MCF 10A (cell line): ENCODE measurements around the gene CCNK. TPM values are rescaled to one million over a fixed set of nuclear protein-coding genes. Genes with fewer than 3 reads are reported as not detected.
A peak's percentile ranks its signal among the peaks of the same experiment; 100 is the strongest.

Source experiments
- BruUV-seq: library from RNA; stranded (reverse); fragments of 400-500 nt; replicated peaks from 2 replicates; lab custom pipeline; 2021; lab: Mats Ljungman, UMichigan
- CTCF ChIA-PET: fragments of 300-600 bp; sonication (Branson Sonifier 250); formaldehyde crosslinking; extraction: SDS; loops from one replicate; lab custom pipeline; 2021; ENCODE audit warnings: antibody characterized with exemption, inconsistent platforms; lab: Yijun Ruan, JAX
- POLR2A ChIA-PET: fragments of 300-600, 350-650 bp; sonication (Branson Sonifier 250); formaldehyde crosslinking; extraction: SDS; loops from one replicate; lab custom pipeline; 2020; ENCODE audit warnings: antibody characterized with exemption, inconsistent platforms; lab: Yijun Ruan, JAX
- DNase-seq: peaks from one replicate; pipeline ENCODE4 v3.0.0-alpha.2; 2018; ENCODE audit not compliant: unreplicated experiment
- H3K27ac Mint-ChIP-seq: one replicate; pipeline ENCODE4 v1.8.0; 2022; ENCODE audit warnings: mild to moderate bottlenecking, low read depth, mixed read lengths; ENCODE audit not compliant: unreplicated experiment
- H3K27me3 Mint-ChIP-seq: one replicate; pipeline ENCODE4 v1.8.0; 2022; ENCODE audit warnings: mixed read lengths; ENCODE audit not compliant: insufficient read depth, unreplicated experiment
- H3K36me3 Mint-ChIP-seq: one replicate; pipeline ENCODE4 v1.8.0; 2022; ENCODE audit warnings: mild to moderate bottlenecking, moderate library complexity, mixed read lengths; ENCODE audit not compliant: insufficient read depth, unreplicated experiment
- H3K4me1 Mint-ChIP-seq: one replicate; pipeline ENCODE4 v1.8.0; 2022; ENCODE audit warnings: mixed read lengths; ENCODE audit not compliant: insufficient read depth, unreplicated experiment
- H3K4me3 Mint-ChIP-seq: one replicate; pipeline ENCODE4 v1.8.0; 2022; ENCODE audit warnings: mild to moderate bottlenecking, moderate library complexity, mixed read lengths; ENCODE audit not compliant: unreplicated experiment
- H3K9me3 Mint-ChIP-seq: one replicate; pipeline ENCODE4 v1.8.0; 2022; ENCODE audit warnings: mixed read lengths; ENCODE audit not compliant: unreplicated experiment
- CTCF ChIP-seq: fragments of 200-600 bp; IDR thresholded peaks from one replicate; pipeline ENCODE4 v1.8.0; 2022; ENCODE audit warnings: antibody characterized with exemption, mild to moderate bottlenecking; ENCODE audit not compliant: unreplicated experiment
- intact Hi-C: fragments of 100-400 bp; cut with micrococcal nuclease; formaldehyde crosslinking; loops from 2 replicates; pipeline ENCODE4 v1.14.1; 2022
- total RNA-seq: library from RNA; stranded (reverse); gene quantifications from 2 replicates; pipeline ENCODE4 v1.2.3, GENCODE V29; 2022

CCNK gene
- total RNA-seq, 1 experiment from 2014 or later = 70.4 TPM

- BruUV-seq = no TSS peak
- Mint-ChIP-seq H3K27me3 (no peaks in the 10 kb centered on the region), H3K27ac (peak within 1 kb of the TSS; percentile 97), H3K4me1 (peaks cover 42% of the 10 kb centered on the region), H3K9me3 (no peaks in the 10 kb centered on the region), H3K36me3 (peaks cover 16% of the 10 kb centered on the region), H3K4me3 (peak within 1 kb of the TSS; percentile 95)
- no peak for TF ChIP-seq CTCF
- ChIA-PET POLR2A (interaction anchor here (0.6 to 4.7 kb wide), 30 partner anchors 8 to 982 kb away, joined by 3 to 32 read pairs (median 4); partner anchors contain the start of genes CCDC85C and CYP46A1), CTCF (interaction anchor here (0.6 to 1.1 kb wide), 3 partner anchors 16 to 421 kb away, joined by 3 to 4 read pairs (median 4); no protein-coding TSS in a partner anchor)
- peak; percentile 51 for DNase-seq
- intact Hi-C loops = no loop called here
Observed at GRCh38 chr14:99479906-99480869, 1.0 kb upstream of the CCNK start, which contains the start of gene SETD3. Gene SETD3 (minus strand): TSS chr14:99480859. CDS start chr14:99465805, 15,054 bp downstream.

GRCh38 chr14:99481745-99482099 lies 513 bp downstream of the CCNK start:
- peak overlapping the region; percentile 97 for H3K27ac Mint-ChIP-seq
- intact Hi-C loops = no loop called here
- DNase-seq = peak; percentile 24
- H3K36me3 Mint-ChIP-seq = peaks cover 16% of the 10 kb centered on the region
- peak overlapping the region; percentile 95 for H3K4me3 Mint-ChIP-seq
- no peaks in the 10 kb centered on the region for H3K9me3 Mint-ChIP-seq
- TF ChIP-seq CTCF = no peak
- no TSS peak for BruUV-seq
- H3K4me1 Mint-ChIP-seq = peaks cover 43% of the 10 kb centered on the region
- ChIA-PET POLR2A (interaction anchor here (0.7 to 4.7 kb wide), 19 partner anchors 9 to 733 kb away, joined by 3 to 32 read pairs (median 5); partner anchors contain the start of gene CCDC85C), CTCF (interaction anchor here (0.6 kb wide), 2 partner anchors 130 to 494 kb away, joined by 3 read pairs; no protein-coding TSS in a partner anchor)
- H3K27me3 Mint-ChIP-seq = no peaks in the 10 kb centered on the region

- intact Hi-C loops = no loop called here
- peak overlapping the region; percentile 67 for H3K27ac Mint-ChIP-seq
- DNase-seq = peak; percentile 18
- BruUV-seq = no TSS peak
- ChIA-PET POLR2A (interaction anchor here (0.6 to 2.0 kb wide), 3 partner anchors 11 to 150 kb away, joined by 3 to 7 read pairs (median 3); no protein-coding TSS in a partner anchor), CTCF (interaction anchor here (0.6 to 1.5 kb wide), 3 partner anchors 29 to 119 kb away, joined by 3 to 4 read pairs (median 4); no protein-coding TSS in a partner anchor)
- no peaks in the 10 kb centered on the region for H3K9me3 Mint-ChIP-seq
- peak overlapping the region; percentile 95 for H3K4me3 Mint-ChIP-seq
- no peaks in the 10 kb centered on the region for H3K27me3 Mint-ChIP-seq
- TF ChIP-seq CTCF = no peak
- H3K36me3 Mint-ChIP-seq = peaks cover 16% of the 10 kb centered on the region
- peaks cover 39% of the 10 kb centered on the region for H3K4me1 Mint-ChIP-seq
Observed at GRCh38 chr14:99484106-99484505, 2.9 kb downstream of the CCNK start.

- no peaks in the 10 kb centered on the region for H3K4me1 Mint-ChIP-seq
- no peaks in the 10 kb centered on the region for H3K27me3 Mint-ChIP-seq
- intact Hi-C loops = no loop called here
- CTCF ChIA-PET = interaction anchor here (0.6 to 0.8 kb wide), 2 partner anchors 340 to 399 kb away, joined by 4 read pairs; no protein-coding TSS in a partner anchor
- POLR2A ChIA-PET = interaction anchor here (1.8 kb wide), 1 partner anchor 16 kb away, joined by 5 read pairs; the partner anchor contains the start of genes CCNK and SETD3
- TF ChIP-seq CTCF = no peak
- DNase-seq = no peak
- H3K36me3 Mint-ChIP-seq = peaks cover 98% of the 10 kb centered on the region
- H3K9me3 Mint-ChIP-seq = no peaks in the 10 kb centered on the region
- H3K27ac Mint-ChIP-seq = no peak overlapping the region
- BruUV-seq = no TSS peak
- no peak overlapping the region for H3K4me3 Mint-ChIP-seq
Observed at GRCh38 chr14:99497341-99497740, 16.1 kb downstream of the CCNK start.
